Muscle of arm (tissue), 12 donors: Measurements from ENCODE around the gene LYRM4. TPM values are rescaled to one million over a fixed set of nuclear protein-coding genes. Genes with fewer than 3 reads are reported as not detected.

Experiments
- DNase-seq: peaks from one replicate; pipeline ENCODE4 v3.0.0-alpha.2; 2013
- polyA plus RNA-seq, 12 donors: library from polyadenylated mRNA; unstranded; fragments of 120-200 nt; gene quantifications; one replicate each; pipeline ENCODE4 v1.2.1, GENCODE V29; 2013; ENCODE audit not compliant: insufficient read length in 12 of 12

Gene LYRM4
- polyA plus RNA-seq, 12 donors: 18.5 to 36.3 (median 25.8) TPM; not detected in 1

DNA sequence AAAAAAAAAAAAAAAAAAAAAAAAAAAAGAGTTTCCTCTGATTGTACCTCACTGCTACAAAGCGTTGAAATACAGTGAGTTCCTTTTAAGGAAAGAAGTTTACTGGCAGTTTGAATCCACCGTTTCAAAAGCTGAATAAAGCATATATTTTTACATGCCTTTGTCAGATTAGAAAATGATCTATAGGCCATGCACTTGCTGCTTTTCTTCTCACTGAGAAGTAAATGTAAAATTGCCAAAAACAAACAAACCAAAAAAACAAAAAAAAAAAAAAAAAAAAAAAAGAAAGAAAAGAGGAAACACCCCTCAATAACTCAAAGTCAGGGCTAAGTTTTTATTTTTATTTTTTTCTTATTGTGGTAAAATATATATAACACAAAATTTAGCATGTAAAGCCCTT, 81.9 kb downstream of the LYRM4 start:
- no peak for DNase-seq

GRCh38 chr6:5175635-5176034, 85.1 kb downstream of the LYRM4 start:
- no peak for DNase-seq

GRCh38 chr6:5174756-5175549, 85.8 kb downstream of the LYRM4 start:
- no peak for DNase-seq

DNA sequence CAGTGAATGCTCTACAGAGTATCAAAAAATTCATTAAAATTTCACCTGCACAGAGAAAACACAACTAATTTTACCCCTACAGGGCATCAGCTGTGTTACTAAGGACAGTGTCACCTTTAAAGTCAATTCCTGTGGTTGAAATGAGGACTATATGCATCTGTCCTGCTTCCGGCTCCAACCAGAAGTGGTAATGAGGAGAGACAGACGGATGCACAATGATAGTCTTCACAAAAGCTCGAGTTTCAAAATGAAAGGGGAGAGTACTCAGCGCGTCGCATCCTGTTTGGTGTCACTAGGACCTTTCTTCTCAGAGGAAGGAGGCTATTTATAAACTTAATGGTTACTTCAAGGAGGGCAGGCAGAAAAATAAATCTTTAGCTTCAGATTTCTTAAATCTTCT, 86.5 kb downstream of the LYRM4 start:
- peak; percentile 14 for DNase-seq

GRCh38 chr6:5173810-5174209, 86.9 kb downstream of the LYRM4 start:
- DNase-seq: no peak

DNA sequence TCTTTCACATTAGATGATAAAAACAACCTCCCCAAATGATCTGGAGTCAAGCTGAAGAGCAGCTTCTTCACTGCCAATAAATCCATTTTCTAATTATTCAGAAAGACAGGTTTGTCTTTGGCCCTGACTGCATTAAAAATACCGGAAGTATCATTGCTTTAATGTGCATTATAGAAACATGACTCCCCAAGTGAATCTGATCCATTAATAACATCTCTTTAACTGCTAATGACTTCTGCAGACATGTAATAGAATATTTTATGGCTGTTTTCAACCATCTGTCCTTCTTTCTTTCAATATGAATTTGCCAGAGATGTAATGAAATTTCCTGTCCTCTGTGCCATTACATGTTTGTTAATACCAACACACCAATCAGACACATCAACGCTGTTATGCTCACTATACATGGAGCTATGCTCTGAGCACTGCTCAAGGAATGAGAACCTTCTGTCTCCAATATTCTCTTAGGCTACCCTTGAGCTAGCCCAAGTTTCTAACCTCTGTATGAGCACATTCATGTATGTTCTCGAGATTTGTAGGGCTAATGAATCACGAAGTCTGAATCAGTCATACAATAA, 87.8 kb downstream of the LYRM4 start:
- DNase-seq: no peak

DNA sequence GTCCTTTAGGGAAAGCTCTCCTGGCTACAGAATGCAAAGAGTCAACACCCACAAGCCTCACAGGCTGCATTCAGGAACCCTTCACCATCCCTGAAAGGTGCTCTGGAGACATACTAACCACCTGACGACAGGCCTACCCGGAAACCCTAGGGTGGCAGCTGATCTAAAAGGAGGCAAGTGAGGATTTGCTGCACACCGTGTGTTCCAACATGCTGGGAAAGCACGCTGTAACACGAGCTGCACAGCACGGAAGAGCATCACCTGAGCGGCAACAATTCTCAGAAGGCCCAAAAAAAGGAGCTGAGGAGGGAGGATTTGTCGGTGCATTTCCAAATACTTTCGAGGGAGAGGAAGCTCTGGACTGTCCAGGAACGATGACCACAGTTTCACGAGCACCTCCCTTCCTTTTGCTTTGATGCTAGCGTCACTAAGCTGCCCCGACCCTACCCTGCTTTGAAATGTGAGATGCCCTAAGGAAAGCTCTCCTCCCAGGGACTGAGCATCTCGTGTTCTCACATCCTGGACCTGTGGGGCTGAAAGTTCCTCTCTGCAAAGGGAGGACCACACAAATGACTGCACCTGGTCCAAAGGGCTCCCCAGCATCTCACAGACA, 88.6 kb downstream of the LYRM4 start:
- DNase-seq: no peak

GRCh38 chr6:5167501-5167900, 93.2 kb downstream of the LYRM4 start:
- no peak for DNase-seq

DNA sequence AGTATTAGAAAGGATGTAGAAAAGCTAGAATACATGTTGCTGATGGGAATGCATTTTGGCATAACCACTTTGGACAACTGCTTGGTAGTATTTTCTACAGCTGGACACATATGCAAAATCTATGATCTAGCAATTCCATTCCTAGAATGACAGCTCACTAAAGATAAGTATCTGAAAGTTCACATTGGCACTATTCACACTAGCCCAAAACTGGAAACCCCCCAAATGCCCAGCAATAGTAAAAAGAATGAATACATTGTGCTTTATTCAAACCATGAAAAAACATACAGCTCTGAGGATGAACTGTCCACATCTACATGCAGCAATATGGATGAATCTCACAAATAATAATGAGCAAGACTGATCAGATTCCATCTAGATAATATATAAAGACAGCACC, 96.7 kb downstream of the LYRM4 start:
- no peak for DNase-seq

DNA sequence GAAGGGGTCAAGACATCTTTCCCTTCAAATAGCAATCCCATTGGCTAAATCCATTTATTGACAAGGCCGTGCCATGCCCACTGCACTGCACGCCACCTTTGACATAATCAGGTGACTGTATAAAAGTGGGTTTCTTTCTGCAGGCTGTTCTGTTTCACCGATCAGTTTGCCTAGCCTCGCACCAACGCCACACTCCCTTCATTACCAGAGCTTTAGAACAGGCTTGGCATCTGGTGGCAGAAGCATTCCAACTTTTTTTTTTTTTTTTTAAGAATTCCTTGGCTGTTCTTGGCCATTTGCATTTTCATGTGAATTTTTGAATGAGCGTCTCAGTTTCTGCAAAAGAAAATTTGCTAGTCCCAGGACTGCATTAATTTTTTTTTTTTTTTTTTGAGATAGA, 97.5 kb downstream of the LYRM4 start:
- no peak for DNase-seq

DNA sequence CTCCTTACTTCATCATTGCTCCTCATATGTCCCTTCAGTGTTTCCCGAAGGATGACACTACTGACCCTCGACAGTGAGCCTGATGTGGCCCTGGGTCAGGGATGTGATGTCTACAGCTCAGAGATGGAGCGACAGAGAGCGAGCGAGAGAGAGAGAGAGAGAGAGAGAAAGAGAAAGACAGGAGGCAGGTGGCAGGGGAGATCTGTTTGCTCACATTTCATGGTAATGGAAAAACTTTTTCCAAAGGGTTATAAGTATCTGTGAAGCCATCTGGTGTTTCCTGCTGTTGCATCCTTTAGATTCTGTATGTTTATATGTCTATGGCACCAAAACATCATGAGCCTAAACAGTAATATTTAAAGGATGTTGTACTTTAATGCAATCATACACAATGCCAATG, 98.4 kb downstream of the LYRM4 start:
- DNase-seq: no peak

DNA sequence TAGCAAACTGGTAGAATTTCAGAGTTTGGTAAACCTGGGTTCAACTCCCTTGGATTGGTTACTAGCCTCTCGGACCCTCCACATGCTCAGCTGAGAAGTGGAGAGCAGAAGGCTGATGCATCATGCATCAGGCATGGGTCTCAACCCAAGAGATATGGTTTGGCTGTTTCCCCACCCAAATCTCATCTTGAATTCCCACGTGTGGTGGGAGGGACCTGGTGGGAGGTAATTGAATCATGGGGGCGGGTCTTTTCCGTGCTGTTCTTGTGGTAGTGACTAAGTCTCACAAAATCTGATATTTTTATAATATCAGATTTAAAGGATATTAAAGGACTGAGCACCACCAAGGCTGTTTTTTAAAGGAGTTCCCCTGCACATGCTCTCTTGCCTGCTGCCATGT, 100.5 kb downstream of the LYRM4 start:
- DNase-seq: no peak

DNA sequence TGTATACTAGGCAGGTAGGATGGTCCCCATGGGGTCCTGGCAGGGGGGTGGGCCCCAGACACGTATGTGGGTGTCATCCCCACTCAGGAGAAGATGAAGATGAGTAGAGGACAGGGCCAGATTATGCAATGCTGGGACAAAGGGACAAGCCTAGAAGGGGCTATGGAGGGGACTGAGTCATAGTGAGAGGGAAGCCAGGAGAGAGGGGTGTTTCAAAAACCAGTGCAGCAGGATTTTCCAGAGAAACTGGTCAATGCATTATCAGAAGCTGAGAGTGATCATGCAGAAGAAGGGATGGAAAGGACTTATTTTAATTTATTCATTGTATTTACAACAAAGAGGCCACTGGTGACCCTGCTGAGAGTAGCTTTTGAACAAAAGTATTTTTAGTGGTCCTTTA, 101.6 kb downstream of the LYRM4 start:
- no peak for DNase-seq

DNA sequence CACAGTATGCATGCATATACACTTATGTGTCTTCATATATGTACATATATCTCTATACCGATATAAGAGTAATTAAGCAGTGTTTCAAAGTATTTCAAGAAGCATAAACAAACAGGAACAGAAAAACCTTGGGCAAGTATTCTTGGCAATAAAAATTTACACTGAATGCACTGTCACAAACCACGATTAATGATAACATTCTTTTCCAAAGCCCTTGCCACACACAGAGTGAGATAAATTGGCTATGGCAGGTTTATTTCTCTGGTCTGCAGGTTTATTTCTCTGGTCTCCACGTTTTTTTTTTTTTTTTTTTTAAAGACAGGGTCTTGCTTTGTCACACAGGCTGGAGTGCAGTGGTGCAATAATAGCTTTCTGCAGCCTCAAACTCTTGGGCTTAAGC, 102.6 kb downstream of the LYRM4 start:
- no peak for DNase-seq

- no peak for DNase-seq
These were observed 103.1 kb downstream of the LYRM4 start for GRCh38 chr6:5157621-5158138.

GRCh38 chr6:5156627-5157026, 104.1 kb downstream of the LYRM4 start:
- no peak for DNase-seq

DNA sequence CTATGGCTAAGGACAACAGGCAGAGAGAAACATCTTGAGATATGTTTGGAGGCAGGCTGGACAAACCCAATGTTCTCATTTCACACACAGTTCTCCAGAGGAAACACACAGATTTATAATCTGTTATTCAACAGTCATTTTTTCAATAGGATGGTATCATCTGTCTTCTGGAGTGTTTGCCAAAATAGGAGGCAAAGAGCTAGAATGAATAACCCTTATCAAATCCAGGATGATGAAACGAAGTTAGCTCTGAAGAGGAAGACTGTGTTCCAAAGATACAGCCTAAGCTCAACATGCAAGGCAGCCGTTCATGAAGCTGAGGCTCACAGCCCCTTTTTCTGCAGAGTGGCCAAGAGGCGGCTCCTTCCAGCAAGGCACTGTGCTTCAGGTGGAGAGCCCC, 104.8 kb downstream of the LYRM4 start:
- no peak for DNase-seq

DNA sequence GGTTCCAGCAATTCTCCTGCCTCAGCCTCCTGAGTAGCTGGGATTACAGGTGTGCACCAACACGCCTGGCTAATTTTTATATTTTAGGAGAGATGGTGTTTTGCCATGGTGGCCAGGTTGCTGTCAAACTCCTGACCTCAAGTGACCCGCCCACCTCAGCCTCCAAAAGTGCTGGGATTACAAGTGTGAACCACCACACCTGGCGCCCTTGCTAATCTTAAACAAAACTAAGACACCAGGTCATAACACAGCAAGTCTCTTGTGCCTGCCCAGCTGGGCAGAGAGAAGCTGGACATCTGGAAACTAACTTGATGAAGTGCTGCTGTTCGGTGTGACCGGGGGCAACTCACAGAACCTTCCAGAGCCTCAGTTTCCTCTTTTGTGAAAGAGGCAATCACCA, 107.6 kb downstream of the LYRM4 start:
- no peak for DNase-seq

GRCh38 chr6:5152460-5152859, 108.3 kb downstream of the LYRM4 start:
- DNase-seq: no peak

- DNase-seq: no peak
These were observed 108.8 kb downstream of the LYRM4 start for GRCh38 chr6:5151955-5152401.

- DNase-seq: no peak
These were observed 109.3 kb downstream of the LYRM4 start for GRCh38 chr6:5151360-5151954.

GRCh38 chr6:5150551-5151075, 110.1 kb downstream of the LYRM4 start:
- no peak for DNase-seq
